ENCODE data around the gene CPAMD8. TPM values are rescaled to one million over a fixed set of nuclear protein-coding genes. Genes with fewer than 3 reads are reported as not detected.

CPAMD8 gene
- total and polyA plus RNA-seq, 10 of the 15 experiments (the other 5 are each of a cell fraction or from before 2014, with no cell fraction given), result 0.12 to 0.97 (median 0.25) TPM; not detected in 3

DNA sequence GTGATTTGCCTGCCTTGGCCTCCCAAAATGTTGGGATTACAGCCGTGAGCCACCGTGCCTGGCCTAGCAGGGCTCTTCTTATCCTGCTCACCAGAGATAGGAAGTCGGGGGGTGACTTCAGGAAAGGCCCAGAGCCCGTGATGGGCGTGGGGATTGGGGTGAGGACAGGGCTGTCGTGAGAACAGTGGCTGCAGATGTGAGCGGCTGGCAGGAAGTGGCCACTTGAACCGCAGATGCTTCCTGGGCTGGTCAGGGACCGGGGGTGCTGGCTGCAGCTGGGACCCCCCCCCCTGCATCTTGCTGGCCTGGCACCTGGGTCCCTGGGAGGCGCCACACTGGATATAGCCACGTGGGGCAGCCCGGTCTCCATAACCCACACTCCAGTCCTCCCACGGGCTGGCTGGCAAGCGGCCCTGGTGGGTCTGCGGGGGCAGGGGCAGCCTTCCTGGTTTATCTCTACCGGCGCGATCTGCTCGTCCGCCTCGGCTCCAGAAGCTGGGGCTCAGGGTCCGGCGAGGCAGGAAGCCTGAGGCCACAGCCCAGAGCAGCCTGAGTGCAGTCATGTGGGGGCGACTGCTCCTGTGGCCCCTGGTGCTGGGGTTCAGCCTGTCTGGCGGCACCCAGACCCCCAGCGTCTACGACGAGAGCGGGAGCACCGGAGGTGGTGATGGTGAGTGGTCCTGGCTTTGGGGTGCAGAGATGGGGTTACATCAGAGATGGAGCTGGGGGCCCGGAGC is 137.8 kb downstream of the CPAMD8 start, which contains the start of gene F2RL3 (continued):
- TF ChIP-seq, protein P1, sequence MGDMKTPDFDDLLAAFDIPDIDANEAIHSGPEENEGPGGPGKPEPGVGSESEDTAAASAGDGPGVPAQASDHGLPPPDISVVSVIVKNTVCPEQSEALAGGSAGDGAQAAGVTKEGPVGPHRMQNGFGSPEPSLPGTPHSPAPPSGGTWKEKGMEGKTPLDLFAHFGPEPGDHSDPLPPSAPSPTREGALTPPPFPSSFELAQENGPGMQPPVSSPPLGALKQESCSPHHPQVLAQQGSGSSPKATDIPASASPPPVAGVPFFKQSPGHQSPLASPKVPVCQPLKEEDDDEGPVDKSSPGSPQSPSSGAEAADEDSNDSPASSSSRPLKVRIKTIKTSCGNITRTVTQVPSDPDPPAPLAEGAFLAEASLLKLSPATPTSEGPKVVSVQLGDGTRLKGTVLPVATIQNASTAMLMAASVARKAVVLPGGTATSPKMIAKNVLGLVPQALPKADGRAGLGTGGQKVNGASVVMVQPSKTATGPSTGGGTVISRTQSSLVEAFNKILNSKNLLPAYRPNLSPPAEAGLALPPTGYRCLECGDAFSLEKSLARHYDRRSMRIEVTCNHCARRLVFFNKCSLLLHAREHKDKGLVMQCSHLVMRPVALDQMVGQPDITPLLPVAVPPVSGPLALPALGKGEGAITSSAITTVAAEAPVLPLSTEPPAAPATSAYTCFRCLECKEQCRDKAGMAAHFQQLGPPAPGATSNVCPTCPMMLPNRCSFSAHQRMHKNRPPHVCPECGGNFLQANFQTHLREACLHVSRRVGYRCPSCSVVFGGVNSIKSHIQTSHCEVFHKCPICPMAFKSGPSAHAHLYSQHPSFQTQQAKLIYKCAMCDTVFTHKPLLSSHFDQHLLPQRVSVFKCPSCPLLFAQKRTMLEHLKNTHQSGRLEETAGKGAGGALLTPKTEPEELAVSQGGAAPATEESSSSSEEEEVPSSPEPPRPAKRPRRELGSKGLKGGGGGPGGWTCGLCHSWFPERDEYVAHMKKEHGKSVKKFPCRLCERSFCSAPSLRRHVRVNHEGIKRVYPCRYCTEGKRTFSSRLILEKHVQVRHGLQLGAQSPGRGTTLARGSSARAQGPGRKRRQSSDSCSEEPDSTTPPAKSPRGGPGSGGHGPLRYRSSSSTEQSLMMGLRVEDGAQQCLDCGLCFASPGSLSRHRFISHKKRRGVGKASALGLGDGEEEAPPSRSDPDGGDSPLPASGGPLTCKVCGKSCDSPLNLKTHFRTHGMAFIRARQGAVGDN (IDR thresholded peaks at IDR 0.05), result peak; percentile 56; the same call in 1 of the 2 replicates
- TF ChIP-seq TCF3 (IDR thresholded peaks at IDR 0.05; ENCODE audit: borderline replicate concordance, insufficient read depth, low read depth, low read length) (peak; percentile 100), TARDBP (IDR thresholded peaks at IDR 0.05; ENCODE audit: borderline replicate concordance) (no peak), ZNF24 (IDR thresholded peaks at IDR 0.05) (no peak), SIN3A (IDR thresholded peaks at IDR 0.05; ENCODE audit: low read depth, low read length) (no peak), JUND (IDR thresholded peaks at IDR 0.05; ENCODE audit: low read depth, low read length) (no peak), SREBF2 (IDR thresholded peaks at IDR 0.05; ENCODE audit: low read length) (no peak), MTA2 (IDR thresholded peaks at IDR 0.05; ENCODE audit: low read depth) (peak; percentile 18; the same call in 1 of the 2 replicates)

Measured in GM12878 (cell line).